Left cardiac atrium (tissue), 4 donors: Measurements from ENCODE around the gene ACOXL. TPM values are rescaled to one million over a fixed set of nuclear protein-coding genes. Genes with fewer than 3 reads are reported as not detected.

Source experiments
- ATAC-seq, 2 donors: fragments of 200-7000 bp; cut with Tn5 transposase; one replicate each; pipeline ENCODE4 v1.9.1; 2020; ENCODE audit warnings: mild to moderate bottlenecking in 2 of 2, moderate library complexity in 2 of 2
- DNase-seq: peaks from one replicate; pipeline ENCODE4 v3.0.0-alpha.2; 2020
- intact Hi-C, 2 donors: fragments of 100-400 bp; cut with DNase I; formaldehyde crosslinking; loops; one replicate each; pipeline versions ENCODE4 v1.14.1 to v1.15.1; 2022 to 2023
- total RNA-seq, 2 donors: library from RNA; stranded (reverse); fragmentation: NEBNext Ultra II Directional; extraction: Animal tissue kit (Norgen Biotek cat#: 25700); gene quantifications; one replicate each; pipeline ENCODE4 v1.2.1, GENCODE V29; 2021
- donor health status: DM: no; HTN: yes; CAD: no.
- donor health status: DM: no; HTN: yes; CAD: no; lungs with severe emphysema.
- donor health status: DM: yes; HTN: yes; CAD: no.
- donor health status: Dilated cardiomyopathy.

Gene ACOXL
- total RNA-seq, 2 donors from 2014 or later: 0.12 TPM; not detected in 1

- no peak for DNase-seq
- ATAC-seq: no peak
- intact Hi-C loops: no loop called here
These were observed 144.9 kb downstream of the ACOXL start for GRCh38 chr2:110877031-110877827.

- no peak for DNase-seq
- intact Hi-C loops: no loop called here
- ATAC-seq: no peak
These were observed 145.8 kb downstream of the ACOXL start for GRCh38 chr2:110878150-110878549.

DNA sequence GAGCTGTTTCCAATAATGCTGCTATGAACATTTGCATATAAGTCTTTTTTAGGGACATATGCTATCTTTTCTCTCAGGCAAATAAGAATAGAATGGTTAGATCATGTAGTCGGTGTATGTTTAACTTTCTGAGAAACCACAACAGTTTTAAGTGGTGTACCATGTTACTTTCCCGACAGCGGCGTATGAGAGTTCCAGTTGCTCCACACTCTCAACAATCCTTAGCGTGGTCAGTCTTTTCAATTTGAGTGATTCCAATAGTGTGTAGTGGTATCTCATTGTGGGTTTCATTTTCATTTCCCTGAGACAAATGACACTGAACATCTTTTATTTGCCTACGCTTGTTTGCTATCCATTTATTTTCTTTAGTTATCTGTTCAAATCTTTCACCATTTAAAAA, 149.5 kb downstream of the ACOXL start:
- DNase-seq (no peak), ATAC-seq (no peak)
- intact Hi-C loops: no loop called here

DNA sequence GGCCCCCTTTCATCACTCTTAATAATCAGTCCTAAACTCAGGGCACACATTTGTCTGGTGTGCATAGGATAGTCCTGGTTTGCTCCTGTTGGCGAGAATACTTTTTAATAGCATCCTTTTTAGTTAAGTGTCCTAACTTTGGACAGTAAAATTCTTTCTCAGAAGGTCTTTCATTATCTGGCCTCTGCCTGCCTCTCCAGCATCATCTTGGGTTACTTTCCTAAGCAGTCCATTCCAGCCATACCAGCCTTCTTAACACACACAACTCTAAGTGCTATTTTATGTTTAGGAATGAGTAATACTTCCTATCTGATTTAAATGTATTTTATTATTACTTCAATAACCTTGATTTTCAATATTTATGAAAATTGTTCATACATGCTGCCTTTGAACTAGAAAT, 151.0 kb downstream of the ACOXL start:
- ATAC-seq: no peak
- intact Hi-C loops: no loop called here
- no peak for DNase-seq

GRCh38 chr2:110885256-110885655, 152.9 kb downstream of the ACOXL start:
- no peak for DNase-seq
- no peak for ATAC-seq
- intact Hi-C loops: no loop called here

GRCh38 chr2:110886826-110887573, 154.6 kb downstream of the ACOXL start:
- intact Hi-C loops: no loop called here
- DNase-seq (no peak), ATAC-seq (no peak)

- ATAC-seq (no peak), DNase-seq (no peak)
- intact Hi-C loops: no loop called here
These were observed 156.0 kb downstream of the ACOXL start for GRCh38 chr2:110888411-110888810.

GRCh38 chr2:110891626-110892025, 159.3 kb downstream of the ACOXL start:
- intact Hi-C loops: no loop called here
- ATAC-seq (no peak), DNase-seq (no peak)

DNA sequence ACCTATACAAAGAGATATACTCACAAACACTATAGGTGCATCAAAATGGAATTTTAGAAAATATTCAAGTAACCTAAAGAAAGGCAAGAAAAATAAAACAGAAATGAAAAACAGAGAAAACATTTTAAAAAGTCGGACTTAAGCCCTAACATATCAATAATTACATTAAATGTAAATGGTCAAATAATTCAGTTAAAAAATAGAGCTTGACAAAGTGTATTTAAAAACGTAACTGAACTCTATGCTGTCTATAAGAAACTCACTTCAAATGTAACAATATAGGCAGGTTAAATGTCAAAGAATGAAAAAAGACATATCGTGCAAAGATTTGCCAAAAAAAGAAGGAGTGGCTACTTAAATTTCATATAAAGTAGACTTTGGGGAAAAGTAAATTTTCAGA, 163.9 kb downstream of the ACOXL start:
- no peak for DNase-seq
- ATAC-seq: no peak
- intact Hi-C loops: no loop called here

DNA sequence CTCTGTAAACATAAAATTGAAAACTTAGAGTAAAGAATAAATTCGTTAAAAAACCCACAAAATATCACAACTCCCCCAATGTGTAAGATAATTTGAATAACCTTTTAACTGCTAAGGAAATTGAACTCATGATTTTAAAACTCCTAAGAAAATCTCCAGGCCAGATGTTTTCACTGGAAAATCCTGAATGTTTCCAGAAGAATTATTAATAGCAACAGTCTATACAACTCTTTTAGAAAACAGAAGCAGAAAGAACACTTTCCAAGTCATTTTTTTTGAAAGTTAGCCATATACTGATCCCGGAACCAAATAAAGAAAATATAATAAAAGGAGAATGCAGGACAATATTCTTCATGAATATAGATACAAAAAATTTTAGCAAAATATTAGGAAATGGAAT, 165.6 kb downstream of the ACOXL start:
- intact Hi-C loops: no loop called here
- DNase-seq (no peak), ATAC-seq (no peak)

DNA sequence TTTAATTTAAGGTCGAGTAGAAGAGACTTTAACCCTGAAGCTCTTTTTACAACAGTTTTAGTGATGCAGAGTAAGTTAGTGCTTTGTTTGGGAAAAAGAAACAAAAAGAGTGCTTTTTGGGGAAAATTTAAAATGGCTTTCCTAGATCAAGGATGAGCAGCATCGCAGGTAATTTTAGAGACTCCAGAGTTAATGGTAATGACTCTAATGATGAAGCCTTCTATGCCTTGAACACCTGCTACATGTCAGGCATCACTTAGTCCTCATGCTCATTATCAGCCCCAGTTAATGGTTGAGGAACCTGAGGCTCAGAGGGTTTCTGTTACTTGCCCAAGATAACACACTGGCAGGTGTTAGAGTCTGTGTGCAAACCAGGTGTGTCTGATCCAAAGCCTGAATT, 167.8 kb downstream of the ACOXL start:
- DNase-seq: no peak
- ATAC-seq: no peak
- intact Hi-C loops: no loop called here

GRCh38 chr2:110903548-110903947, 171.2 kb downstream of the ACOXL start:
- no peak for ATAC-seq
- intact Hi-C loops: no loop called here
- no peak for DNase-seq

DNA sequence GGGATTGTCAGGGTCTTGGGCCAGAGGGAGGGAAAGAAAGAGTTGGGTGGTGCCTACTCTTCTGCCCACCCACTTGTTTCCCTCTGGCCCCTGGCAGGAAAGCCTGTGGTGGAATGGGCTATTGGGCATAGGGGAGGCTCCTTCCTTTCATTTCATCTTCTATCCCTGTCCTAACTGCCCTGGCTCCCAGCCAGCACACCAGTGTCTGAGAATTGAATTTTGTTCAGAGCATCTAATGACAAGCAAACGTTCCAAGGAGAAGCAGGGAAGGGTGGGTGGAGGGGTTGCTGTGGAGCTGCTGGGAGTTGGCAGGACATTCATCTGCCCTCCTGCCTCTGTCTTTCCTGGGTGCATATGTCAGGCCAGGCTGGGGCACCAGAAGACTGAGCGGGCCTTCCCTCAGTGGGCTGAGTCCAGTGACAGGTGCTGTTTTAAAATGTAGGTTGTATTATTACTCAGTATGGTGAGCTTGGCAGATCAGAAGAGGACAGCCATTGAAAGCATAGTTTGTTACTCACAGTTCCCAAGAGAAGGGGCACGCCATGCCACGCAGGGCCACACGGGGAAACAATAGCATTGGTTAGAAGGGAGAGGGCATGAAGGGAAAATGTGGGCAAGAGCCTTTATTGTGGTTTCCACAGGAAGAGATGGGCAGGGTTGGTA, 171.9 kb downstream of the ACOXL start:
- intact Hi-C loops: no loop called here
- ATAC-seq (no peak), DNase-seq (no peak)

DNA sequence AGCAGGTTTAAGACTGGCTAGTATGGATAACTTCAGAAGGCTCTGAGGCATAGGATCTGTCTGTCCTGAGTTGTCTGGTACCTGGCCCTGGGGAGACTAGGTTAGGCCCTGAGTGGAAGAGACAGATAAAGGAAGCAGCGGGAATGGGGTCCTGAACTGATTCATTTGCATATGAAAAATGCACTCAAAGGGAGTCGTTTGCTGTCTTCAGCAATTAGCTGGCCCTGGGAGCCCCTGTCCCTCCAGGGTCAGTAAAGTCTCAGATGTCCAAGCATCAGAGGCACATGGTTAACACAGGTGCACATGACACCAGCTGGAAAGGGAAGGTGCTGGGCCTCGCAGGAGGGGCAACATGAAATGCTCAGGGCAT, 172.4 kb downstream of the ACOXL start:
- no peak for ATAC-seq
- DNase-seq: no peak

DNA sequence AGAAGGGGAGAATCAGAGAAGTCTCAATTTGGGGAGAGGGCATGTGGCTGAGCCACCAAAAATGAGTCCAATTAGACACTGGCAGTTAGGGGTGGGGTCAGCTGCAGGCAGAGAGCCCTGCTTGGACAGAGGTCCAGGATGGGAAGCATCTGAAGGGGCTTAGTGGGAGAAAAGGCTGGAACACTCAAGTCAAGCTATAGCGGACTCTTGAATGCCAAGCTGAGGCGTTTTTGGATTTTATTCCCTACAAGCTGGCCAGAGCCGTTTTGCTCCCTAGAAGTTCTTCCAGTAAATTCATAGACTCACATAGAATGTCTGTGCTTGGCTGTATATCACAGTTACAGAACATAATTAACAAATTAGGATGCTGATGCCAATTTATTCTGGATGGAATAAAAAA, 172.8 kb downstream of the ACOXL start:
- intact Hi-C loops: no loop called here
- ATAC-seq (no peak), DNase-seq (no peak)

More for the DNA sequence above, 172.4 kb downstream of the ACOXL start:
- intact Hi-C loops: no loop called here

- DNase-seq (no peak), ATAC-seq (no peak)
- intact Hi-C loops: no loop called here
These were observed 174.4 kb downstream of the ACOXL start for GRCh38 chr2:110906613-110907298.

DNA sequence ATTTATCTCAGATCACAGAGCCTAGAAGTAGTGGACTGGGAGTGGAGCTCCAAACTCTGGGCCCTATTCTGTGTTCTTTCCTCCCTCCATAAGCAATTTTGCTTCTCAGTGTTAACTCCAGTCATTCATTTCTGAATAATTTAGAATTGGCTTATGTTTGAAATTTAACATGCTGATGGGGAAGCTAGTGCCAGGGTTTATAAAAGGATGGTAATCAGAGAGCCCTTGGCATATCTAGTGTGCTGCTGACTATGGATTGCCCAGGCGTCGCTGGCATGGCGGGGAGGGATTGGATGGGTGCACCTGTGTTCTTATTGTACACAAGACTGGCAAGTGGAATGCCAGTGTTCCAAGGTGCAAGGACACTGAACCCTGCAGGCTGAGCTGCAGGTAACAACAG, 177.1 kb downstream of the ACOXL start:
- ATAC-seq: no peak
- intact Hi-C loops: no loop called here
- no peak for DNase-seq

- DNase-seq: no peak
- no peak for ATAC-seq
- intact Hi-C loops: no loop called here
These were observed 178.1 kb downstream of the ACOXL start for GRCh38 chr2:110910423-110910822.

DNA sequence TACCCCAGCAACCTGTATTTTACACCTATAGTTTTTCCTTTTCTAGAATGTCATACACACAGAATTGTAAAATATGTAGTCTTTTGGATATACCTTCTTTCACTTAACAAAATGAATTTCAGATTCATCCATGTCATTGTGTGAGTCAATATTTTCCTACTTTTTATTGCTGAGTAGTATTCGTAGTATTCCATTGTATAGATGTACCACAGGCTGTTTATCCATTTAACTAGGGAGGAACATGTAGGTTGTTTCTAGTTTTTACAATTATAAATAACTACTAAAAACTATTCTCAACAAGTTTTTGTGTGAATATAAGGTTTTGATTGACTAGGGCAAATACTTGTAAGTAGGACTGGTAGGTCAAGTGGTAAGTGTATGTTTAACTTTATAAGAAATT, 187.4 kb downstream of the ACOXL start:
- ATAC-seq (no peak), DNase-seq (no peak)
- intact Hi-C loops: no loop called here

DNA sequence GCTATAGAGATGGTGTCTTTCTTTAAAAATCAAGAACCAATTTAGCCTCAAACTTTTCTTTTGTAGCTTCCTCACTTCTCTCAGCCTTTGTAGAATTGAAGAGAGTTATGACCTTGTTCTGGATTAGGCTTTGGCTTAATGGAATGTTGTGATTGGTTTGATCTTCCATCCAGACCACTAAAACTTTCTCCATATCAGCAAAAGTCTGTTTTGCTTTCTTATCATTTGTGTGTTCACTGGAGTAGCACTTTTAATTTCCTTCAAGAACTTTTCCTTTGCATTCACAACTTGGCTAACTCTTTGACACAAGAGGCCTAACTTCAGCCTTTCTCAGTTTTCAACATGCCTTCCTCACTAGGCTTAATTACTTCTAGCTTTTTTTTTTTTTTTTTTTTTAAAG, 193.1 kb downstream of the ACOXL start:
- intact Hi-C loops: no loop called here
- DNase-seq (no peak), ATAC-seq (no peak)
